Mammary epithelial cell (primary cell): ENCODE results near the gene UCKL1.

Experiments
- EZH2 ChIP-seq: IDR thresholded peaks from 2 replicates; pipeline ENCODE4 v1.6.1; 2012; ENCODE audit warnings: low read length, inconsistent platforms, borderline replicate concordance
- TF ChIP-seq, protein P1 (sequence below), 2 donors: IDR thresholded peaks in 1 of 2; conservative IDR thresholded peaks in 1 of 2; 2 replicates each; pipeline ENCODE4 v1.5.1; 2011 to 2012; ENCODE audit warnings: inconsistent platforms in 2 of 2, low read length in 2 of 2, mild to moderate bottlenecking in 2 of 2, control low read depth in 1 of 2, low read depth in 1 of 2; ENCODE audit not compliant: insufficient read depth in 1 of 2; ENCODE audit errors: extremely low read depth in 1 of 2

DNA sequence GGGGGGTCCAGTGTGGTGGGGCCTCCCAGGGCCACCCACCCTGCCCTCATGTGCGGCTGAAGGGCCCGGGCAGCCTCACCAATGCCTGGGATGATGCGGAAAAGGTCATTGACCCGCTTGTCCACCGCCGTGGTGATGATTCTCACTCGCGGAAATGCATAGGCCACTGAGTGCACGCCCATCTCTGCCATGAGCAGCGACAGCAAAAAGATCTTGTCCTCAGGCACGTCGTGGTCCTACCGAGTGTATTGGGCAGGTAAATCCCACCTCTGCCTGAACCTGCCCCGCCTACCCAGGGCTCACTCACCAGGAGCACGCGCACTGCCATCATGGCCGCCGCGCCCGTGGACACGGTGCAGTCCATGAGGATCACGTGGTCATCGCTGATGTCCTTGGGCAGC lies 16.1 kb downstream of the UCKL1 start:
- TF ChIP-seq EZH2, result no peak
- TF ChIP-seq, protein P1, sequence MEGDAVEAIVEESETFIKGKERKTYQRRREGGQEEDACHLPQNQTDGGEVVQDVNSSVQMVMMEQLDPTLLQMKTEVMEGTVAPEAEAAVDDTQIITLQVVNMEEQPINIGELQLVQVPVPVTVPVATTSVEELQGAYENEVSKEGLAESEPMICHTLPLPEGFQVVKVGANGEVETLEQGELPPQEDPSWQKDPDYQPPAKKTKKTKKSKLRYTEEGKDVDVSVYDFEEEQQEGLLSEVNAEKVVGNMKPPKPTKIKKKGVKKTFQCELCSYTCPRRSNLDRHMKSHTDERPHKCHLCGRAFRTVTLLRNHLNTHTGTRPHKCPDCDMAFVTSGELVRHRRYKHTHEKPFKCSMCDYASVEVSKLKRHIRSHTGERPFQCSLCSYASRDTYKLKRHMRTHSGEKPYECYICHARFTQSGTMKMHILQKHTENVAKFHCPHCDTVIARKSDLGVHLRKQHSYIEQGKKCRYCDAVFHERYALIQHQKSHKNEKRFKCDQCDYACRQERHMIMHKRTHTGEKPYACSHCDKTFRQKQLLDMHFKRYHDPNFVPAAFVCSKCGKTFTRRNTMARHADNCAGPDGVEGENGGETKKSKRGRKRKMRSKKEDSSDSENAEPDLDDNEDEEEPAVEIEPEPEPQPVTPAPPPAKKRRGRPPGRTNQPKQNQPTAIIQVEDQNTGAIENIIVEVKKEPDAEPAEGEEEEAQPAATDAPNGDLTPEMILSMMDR (conservative IDR thresholded peaks at IDR 0.05 in 1 of 2, IDR thresholded peaks at IDR 0.05 in 1 of 2; ENCODE audit: extremely low read depth in 1 of 2, insufficient read depth in 1 of 2, low read depth in 1 of 2, low read length in 2 of 2), result no peak
